Measurements from ENCODE around the gene LZTR1. TPM values are rescaled to one million over a fixed set of nuclear protein-coding genes. Genes with fewer than 3 reads are reported as not detected.
"Not testable (repeated sequence)": the region's sequence is repeated elsewhere in the genome, so short reads cannot be mapped to it uniquely, and the experiment has no call there.

Gene LZTR1
- total and polyA plus RNA-seq, 2 experiments from 2014 or later, result 29.7 to 80.1 TPM

DNA sequence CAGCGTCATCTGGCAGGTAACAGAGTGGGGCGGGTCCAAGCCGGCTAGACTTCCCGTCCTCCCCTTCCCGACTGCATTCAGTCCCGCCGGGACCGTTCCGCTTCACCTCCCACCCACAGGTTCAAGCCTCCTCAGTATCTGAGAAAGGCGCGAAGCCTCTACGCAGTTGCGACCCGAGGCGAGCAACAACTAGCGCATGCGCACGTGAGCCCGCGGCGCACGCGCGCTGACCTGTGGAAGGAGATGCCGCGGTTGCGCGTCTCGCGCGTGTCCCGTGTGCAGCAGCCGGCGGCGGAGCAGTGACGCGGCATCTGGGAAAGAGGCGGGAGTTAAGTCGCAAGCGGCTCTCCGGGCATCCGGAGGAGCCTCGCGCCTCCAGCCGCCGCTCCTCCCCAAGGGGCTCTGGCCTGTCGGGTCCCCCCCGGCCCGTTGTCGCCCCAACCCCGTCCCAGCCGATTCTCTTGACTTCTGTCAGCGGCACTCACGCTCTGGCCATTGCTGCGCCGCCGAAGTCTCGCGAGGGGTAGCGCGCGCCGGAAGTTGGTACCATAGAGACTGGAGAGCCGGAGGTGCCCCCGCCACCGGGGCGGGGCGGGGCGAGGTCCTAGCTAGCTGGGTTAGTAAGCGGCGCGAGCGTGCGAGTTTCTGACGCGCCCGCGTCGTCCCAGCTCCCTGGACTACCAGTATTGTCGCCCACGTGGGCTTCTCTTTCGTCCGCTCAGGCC, 19.7 kb downstream of the LZTR1 start, which contains the start of gene THAP7:
Gene THAP7 (minus strand): TSS at position 518 of the 725 bp plus-strand sequence. CDS start 207 bp downstream, at position 311.
- H3K27ac ChIP-seq, result peak within 1 kb of the TSS; percentile 99
- peak within 1 kb of the TSS; percentile 78 for H2AFZ ChIP-seq
- DNase-seq, result peak; percentile 98
- WGBS, 2 experiments (ENCODE audit: low coverage in 1 of 2, low lambda C conversion rate in 2 of 2, missing lambda C conversion rate in 2 of 2), result 0 to 1% methylated on average over 73 to 79 of the region's 83 CpGs
- H3K9ac ChIP-seq, result peak within 1 kb of the TSS; percentile 98
- H3K9me3 ChIP-seq (ENCODE audit: low read depth), result no peaks in the 10 kb centered on the region
- no peaks in the 10 kb centered on the region for H3K36me3 ChIP-seq (ENCODE audit: low read depth)
- no peaks in the 10 kb centered on the region for H3K27me3 ChIP-seq (replicated peaks; ENCODE audit: insufficient read depth)
- peaks cover 39% of the 10 kb centered on the region for H3K79me2 ChIP-seq (ENCODE audit: insufficient read depth)
- peak within 1 kb of the TSS; percentile 93 for H3K4me2 ChIP-seq (ENCODE audit: unreplicated experiment)
- peaks cover 12% of the 10 kb centered on the region for H3F3A ChIP-seq (ENCODE audit: insufficient read depth)
- H3K4me1 ChIP-seq (ENCODE audit: insufficient read depth), result peaks cover 17% of the 10 kb centered on the region
- no peaks in the 10 kb centered on the region for H3K9me2 ChIP-seq (ENCODE audit: insufficient read depth)
- H4K20me1 ChIP-seq (ENCODE audit: insufficient read depth), result no peaks in the 10 kb centered on the region
- TF ChIP-seq EZH2phosphoT487 (IDR thresholded peaks at IDR 0.05; ENCODE audit: insufficient read depth, low read depth) (no peak), EZH2 (IDR thresholded peaks at IDR 0.05; ENCODE audit: insufficient read depth, poor library complexity, severe bottlenecking) (no peak)
- in situ Hi-C loops (cut with MboI), result no loop called here
- H3K4me3 ChIP-seq, result peak within 1 kb of the TSS; percentile 84

DNA sequence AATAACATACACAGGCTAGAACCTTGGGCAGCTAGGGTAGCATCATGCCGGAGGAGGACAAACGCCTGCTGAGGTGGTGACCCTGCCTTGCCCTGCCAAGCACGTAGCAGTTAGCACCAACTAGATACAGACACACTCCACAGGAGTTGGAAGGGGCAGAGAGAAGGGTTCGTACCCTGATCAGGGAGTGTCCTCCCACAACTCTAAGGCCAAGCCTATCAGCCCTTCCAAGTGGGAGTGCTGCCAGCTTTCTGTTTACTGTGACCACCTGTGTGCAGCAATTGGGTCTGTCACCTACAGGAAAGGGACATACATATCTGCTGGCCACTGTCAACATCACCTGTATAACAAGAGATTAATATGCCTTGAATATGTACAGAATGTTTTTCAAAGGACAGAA, 21.7 kb downstream of the LZTR1 start:
- H3K27me3 ChIP-seq (replicated peaks; ENCODE audit: insufficient read depth), result no peaks in the 10 kb centered on the region
- TF ChIP-seq EZH2phosphoT487 (IDR thresholded peaks at IDR 0.05; ENCODE audit: insufficient read depth, low read depth) (no peak), EZH2 (IDR thresholded peaks at IDR 0.05; ENCODE audit: insufficient read depth, poor library complexity, severe bottlenecking) (no peak)
- in situ Hi-C loops (cut with MboI), result no loop called here
- H3K9me2 ChIP-seq (ENCODE audit: insufficient read depth), result no peaks in the 10 kb centered on the region
- no peak overlapping the region for H3K9ac ChIP-seq
- no peak overlapping the region for H3K27ac ChIP-seq
- peak overlapping the region; percentile 93 for H3K4me2 ChIP-seq (ENCODE audit: unreplicated experiment)
- no peak for DNase-seq
- H2AFZ ChIP-seq, result no peak overlapping the region
- H3K9me3 ChIP-seq (ENCODE audit: low read depth), result no peaks in the 10 kb centered on the region
- H3F3A ChIP-seq (ENCODE audit: insufficient read depth), result peaks cover 18% of the 10 kb centered on the region
- H3K4me1 ChIP-seq (ENCODE audit: insufficient read depth), result peaks cover 17% of the 10 kb centered on the region
- peak overlapping the region; percentile 84; the same call in 1 of the 2 replicates for H3K4me3 ChIP-seq
- no peaks in the 10 kb centered on the region for H3K36me3 ChIP-seq (ENCODE audit: low read depth)
- WGBS, 2 experiments (ENCODE audit: low coverage in 1 of 2, low lambda C conversion rate in 2 of 2, missing lambda C conversion rate in 2 of 2), result 73 to 76% methylated on average over 4 of the region's 4 CpGs
- no peaks in the 10 kb centered on the region for H4K20me1 ChIP-seq (ENCODE audit: insufficient read depth)
- H3K79me2 ChIP-seq (ENCODE audit: insufficient read depth), result peaks cover 39% of the 10 kb centered on the region

DNA sequence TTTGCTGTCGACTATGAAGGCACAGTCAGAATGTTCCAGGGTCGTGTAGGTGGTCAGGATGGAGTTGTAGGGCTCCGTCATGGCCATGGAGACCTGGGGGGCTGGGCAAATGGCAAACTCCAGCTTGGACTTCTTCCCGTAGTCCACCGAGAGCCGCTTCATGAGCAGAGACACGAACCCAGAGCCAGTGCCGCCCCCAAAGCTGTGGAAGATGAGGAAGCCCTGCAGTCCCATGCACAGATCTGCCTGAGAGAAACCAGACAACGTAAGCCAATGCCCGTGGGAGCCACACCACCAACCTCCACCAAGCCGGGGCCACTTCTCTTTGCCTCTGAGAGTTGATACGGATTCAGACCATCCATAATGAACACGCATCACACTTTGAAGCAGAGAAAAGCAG, 27.1 kb downstream of the LZTR1 start:
- H3K27me3 ChIP-seq (replicated peaks; ENCODE audit: insufficient read depth); H3K4me2 ChIP-seq (ENCODE audit: unreplicated experiment); H3K9me2 ChIP-seq (ENCODE audit: insufficient read depth); H3F3A ChIP-seq (ENCODE audit: insufficient read depth); H3K4me3 ChIP-seq; H3K4me1 ChIP-seq (ENCODE audit: insufficient read depth); in situ Hi-C loops (cut with MboI); H3K9ac ChIP-seq; H3K79me2 ChIP-seq (ENCODE audit: insufficient read depth); H3K36me3 ChIP-seq (ENCODE audit: low read depth); H4K20me1 ChIP-seq (ENCODE audit: insufficient read depth); DNase-seq; H2AFZ ChIP-seq; H3K27ac ChIP-seq; H3K9me3 ChIP-seq (ENCODE audit: low read depth): not testable (repeated sequence)
- 86 to 87% methylated on average over 13 of the region's 13 CpGs for WGBS, 2 experiments (ENCODE audit: low coverage in 1 of 2, low lambda C conversion rate in 2 of 2, missing lambda C conversion rate in 2 of 2)

DNA sequence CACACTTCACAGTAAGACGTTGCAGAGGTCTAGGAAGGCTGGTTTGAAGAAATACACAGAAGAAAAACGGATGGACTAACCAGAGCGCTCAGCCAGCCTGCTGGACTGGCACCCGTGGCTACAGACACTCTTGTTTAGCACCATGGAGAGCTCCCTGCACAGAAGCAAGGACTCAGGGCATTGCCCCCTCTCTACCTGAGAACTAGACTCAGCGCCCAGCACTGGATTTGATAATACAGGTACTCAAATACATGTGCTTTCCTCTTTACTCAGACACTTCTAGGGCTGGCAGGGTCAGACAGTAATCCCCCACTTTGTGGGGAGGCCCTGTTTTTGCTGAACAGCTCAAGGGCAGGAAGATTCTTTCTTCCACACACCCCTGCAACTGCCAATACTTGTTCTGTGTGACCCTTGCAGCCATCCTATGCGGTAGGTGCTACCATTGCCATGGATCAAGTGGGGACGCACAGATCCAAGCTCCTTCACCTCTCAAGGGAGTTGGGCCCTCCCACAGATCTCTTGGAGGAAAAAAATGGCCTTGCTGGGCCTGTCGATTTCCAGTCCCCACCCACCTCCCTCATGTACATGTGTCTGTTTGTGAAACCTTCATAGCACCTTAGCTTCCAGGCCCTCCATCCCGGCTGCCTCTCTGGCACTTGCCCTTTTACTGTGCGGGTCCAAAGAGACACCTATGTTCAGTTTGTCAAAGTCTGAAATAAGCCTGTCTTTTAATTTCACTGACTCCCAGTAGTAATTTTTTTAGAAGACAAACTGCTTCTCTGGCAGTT, 27.7 kb downstream of the LZTR1 start:
- Histone ChIP-seq H3K27ac (no peak overlapping the region), H3K9me2 (ENCODE audit: insufficient read depth) (no peaks in the 10 kb centered on the region), H3K9ac (no peak overlapping the region), H3K79me2 (ENCODE audit: insufficient read depth) (no peaks in the 10 kb centered on the region), H3F3A (ENCODE audit: insufficient read depth) (0 out of 2 replicates have a peak, but pooled peaks cover 8% of the 10 kb centered on the region), H3K4me1 (ENCODE audit: insufficient read depth) (peaks cover 10% of the 10 kb centered on the region), H2AFZ (no peak overlapping the region), H3K4me3 (no peak overlapping the region), H4K20me1 (ENCODE audit: insufficient read depth) (no peaks in the 10 kb centered on the region), H3K4me2 (ENCODE audit: unreplicated experiment) (no peak overlapping the region), H3K9me3 (ENCODE audit: low read depth) (no peaks in the 10 kb centered on the region), H3K27me3 (replicated peaks; ENCODE audit: insufficient read depth) (no peaks in the 10 kb centered on the region), H3K36me3 (ENCODE audit: low read depth) (no peaks in the 10 kb centered on the region)
- peak; percentile 70 for DNase-seq
- in situ Hi-C loops (cut with MboI), result no loop called here
- 53 to 55% methylated on average over 10 of the region's 10 CpGs for WGBS, 2 experiments (ENCODE audit: low coverage in 1 of 2, low lambda C conversion rate in 2 of 2, missing lambda C conversion rate in 2 of 2)
- TF ChIP-seq EZH2 (IDR thresholded peaks at IDR 0.05; ENCODE audit: insufficient read depth, poor library complexity, severe bottlenecking) (no peak), EZH2phosphoT487 (IDR thresholded peaks at IDR 0.05; ENCODE audit: insufficient read depth, low read depth) (no peak)

Data from GM23248 (cell line).